GM12892 (cell line): Measurements from ENCODE around the gene THAP7.

Experiments used
- POLR2A ChIP-seq: IDR thresholded peaks from 2 replicates; pipeline ENCODE4 v1.6.1; 2011; ENCODE audit warnings: low read depth, low read length, control low read depth
- POLR2AphosphoS5 ChIP-seq: IDR thresholded peaks from 2 replicates; pipeline ENCODE4 v1.6.1; 2011; ENCODE audit warnings: low read depth, low read length, control low read depth
- TAF1 ChIP-seq: IDR thresholded peaks from 2 replicates; pipeline ENCODE4 v1.6.1; 2011; ENCODE audit warnings: low read depth, mild to moderate bottlenecking, control low read depth, low read length, borderline replicate concordance

- TF ChIP-seq POLR2AphosphoS5: peak; percentile 97
- no peak for TF ChIP-seq TAF1
- peak; percentile 95 for TF ChIP-seq POLR2A
Measured at GRCh38 chr22:20981787-20982562, 19.9 kb downstream of the THAP7 start, which contains the start of gene LZTR1.
